HG03060 (cell line): Measurements from ENCODE around the gene YPEL4.
"Not testable (repeated sequence)": the region's sequence is repeated elsewhere in the genome, so short reads cannot be mapped to it uniquely, and the experiment has no call there.

Experiments used
- ATAC-seq: cut with Tn5 transposase; IDR thresholded peaks from one replicate; pipeline ENCODE4 v1.9.1; 2021; ENCODE audit warnings: low read depth, moderate number of reproducible peaks; ENCODE audit not compliant: unreplicated experiment

The YPEL4 gene

DNA sequence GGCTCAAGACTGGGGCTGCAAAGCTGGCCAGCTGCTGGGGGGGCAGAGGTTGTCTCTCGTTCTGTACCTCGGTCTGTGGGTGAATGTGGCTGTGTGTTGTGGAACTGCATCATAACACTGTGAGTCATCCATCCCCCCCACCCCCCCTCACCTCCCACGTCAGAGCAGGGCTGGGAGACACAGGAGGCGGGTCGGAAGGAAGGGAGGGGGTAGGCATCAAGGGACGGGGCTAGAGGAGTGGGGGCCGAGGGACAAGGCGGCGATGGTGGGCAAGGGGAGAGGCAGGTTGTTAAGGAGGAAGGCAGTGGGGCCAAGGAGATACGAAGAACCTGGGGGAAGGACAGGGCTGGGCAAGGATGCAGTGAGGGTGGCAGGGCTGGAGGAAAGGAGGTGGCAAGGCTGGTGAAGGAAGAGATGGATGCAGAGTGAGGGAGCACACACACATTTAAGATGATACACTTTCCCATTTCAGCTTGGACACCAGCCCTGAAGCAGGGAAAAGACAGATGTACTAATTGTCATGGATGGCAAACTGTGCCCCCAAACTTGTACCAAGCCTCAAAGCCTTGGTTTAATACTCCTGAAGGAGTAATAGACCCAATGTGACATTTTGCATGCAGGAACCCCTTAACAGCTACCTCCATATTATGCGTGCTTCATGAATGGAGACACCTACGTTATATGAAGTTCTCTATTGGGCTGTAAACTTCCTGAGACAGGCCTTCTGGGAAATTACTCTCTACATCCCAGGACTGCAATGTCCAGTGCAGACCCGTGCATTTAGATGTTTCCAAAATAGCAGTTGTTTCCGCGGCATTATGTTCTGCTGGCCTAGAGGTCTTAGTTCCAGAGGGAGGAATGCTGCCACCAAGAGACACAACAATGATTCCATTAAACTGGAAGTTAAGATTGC, at the start of gene YPEL4:
YPEL4 (minus strand) TSS at position 87 of the 913 bp plus-strand sequence. CDS start 2,805 bp downstream, outside the sequence.
- ATAC-seq = no peak

DNA sequence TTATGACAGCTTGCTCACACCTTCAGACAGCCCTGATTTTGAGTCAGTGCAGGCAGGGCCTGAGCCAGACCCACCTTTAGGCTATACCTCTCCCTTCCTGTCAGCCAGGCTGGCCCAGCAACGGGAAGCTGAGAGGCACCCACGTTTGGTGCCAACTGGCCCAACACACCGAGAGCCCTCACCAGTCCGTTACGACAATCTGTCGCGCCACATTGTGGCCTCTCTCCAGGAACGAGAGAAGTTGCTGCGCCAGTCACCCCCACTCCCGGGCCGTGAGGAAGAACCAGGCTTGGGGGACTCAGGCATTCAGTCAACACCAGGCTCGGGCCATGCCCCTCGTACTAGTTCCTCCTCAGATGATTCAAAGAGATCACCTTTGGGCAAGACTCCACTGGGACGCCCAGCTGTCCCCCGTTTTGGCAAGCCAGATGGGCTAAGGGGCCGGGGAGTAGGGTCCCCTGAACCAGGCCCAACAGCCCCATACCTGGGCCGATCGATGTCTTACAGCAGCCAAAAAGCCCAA, 49.2 kb upstream of the YPEL4 start:
- no peak for ATAC-seq

GRCh38 chr11:57690474-57690873, 40.8 kb upstream of the YPEL4 start:
- ATAC-seq = not testable (repeated sequence)

- no peak for ATAC-seq
Observed at GRCh38 chr11:57681168-57681567, 31.5 kb upstream of the YPEL4 start.

DNA sequence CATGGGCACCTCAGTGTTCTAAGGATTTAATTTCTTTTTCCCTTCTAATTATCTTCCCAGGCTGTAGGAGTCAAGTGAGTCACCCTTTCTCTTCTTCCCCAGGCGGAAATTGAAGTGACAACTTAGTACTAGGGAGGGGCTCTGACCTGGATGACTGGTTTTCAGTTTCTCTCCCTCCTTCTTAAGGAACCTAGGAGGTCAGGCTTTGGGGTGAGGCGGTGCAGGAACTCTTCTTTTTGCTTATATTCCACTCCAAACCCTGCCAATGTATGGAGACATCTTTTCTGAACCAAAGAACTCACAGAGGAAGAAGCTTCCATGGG, 30.8 kb upstream of the YPEL4 start:
- ATAC-seq = no peak

GRCh38 chr11:57679396-57679795, 29.7 kb upstream of the YPEL4 start:
- ATAC-seq = no peak

DNA sequence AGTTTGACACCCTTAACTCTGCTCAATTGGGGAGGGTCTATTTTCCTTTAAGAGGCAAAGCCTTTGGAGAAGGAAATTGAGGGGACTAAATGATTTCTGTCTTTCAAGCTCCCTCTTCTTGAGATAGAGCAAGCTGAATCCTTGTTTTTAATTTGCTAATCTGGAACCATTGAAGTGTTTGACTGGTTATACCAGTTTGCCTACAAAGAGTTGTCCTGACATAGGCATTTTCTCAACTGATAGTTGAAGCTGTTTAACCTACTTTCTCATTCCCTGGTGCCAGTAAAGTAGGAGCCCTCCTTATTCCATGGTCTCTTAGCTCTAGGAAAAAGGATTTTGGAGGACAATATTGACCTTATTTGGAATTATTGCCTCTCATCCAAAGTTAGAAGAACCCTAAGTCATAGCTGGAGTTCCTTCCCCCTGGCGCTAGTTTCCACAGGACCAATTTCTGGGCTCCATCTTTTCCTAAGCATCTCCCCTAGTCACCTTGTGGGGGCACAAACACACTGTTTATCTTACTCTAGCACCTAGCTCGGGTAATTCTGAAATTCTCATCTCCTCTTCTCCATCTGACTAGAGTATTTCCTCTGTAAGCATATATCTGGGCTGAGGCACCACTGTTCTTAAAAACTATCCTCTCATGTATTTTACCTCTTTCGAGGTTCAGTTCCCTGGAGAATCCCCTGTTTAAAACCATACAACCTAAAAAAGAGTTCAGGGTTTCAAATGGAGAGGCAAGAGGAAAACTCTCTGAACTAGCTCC, 25.6 kb upstream of the YPEL4 start:
- ATAC-seq = no peak

- no peak for ATAC-seq
Observed at GRCh38 chr11:57674251-57674650, 24.5 kb upstream of the YPEL4 start.

DNA sequence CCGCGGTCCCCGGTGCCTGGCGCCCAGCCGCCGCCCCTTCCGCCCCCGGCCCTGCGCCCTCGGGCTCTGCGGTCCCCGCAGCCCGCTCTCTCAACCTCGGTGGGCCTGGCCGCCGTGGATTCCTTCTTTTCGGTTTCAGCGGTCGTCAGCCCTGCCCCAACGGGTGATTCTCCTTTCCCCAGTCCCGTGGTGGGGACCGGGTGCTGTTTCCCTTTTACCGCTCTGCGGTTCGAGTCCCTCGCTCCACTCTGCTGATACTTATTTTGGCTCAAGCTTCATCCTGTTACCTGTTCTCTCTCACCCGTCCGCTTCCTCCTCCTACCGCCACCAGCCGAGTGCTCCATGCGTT, 18.7 kb upstream of the YPEL4 start:
- no peak for ATAC-seq

- ATAC-seq = peak; percentile 75
Observed at GRCh38 chr11:57667736-57668433, 18.2 kb upstream of the YPEL4 start, which contains the start of gene ZDHHC5. Gene ZDHHC5 (plus strand): TSS chr11:57668114. CDS start chr11:57673091, 4,977 bp downstream.

GRCh38 chr11:57667117-57667735, 17.5 kb upstream of the YPEL4 start:
- ATAC-seq = peak; percentile 60

DNA sequence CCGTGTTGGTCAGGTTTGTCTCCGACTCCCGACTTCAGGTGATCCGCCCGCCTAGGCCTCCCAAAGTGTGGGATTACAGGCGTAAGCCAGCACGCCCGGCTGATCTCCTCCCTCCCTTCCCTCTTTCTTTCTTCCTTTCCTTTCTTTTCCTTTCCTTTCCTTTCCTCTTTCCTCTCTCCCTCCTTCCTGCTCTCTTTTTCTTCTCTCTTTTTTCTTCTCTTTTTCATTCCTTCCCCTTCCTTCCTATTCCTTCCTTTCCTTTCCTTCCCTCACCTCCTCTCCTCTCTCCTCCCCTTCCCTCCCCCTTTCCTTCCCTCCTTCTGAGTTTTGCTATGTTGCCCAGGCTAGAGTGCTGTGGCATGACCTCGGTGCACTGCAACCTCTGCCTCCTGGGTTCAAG, 14.3 kb upstream of the YPEL4 start:
- ATAC-seq = no peak

DNA sequence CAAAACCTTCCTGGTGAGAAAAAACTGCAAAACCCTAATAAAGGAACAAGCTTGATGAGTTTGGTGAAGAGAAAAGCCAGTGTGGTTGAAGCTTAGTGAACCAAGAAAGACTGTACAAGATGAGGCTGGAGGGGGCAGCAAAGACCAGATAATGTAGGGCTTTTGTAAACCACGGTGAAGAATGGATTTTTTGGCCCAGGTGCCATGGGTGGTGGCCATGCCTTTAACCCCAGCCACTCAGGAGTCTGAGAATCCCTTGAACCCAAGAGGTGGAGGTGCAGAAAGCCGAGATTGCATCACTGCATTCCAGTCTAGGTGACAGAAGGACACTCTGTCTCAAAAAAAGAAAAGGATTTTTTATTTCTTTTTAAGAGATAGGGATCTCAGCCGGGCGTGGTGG, 13.2 kb upstream of the YPEL4 start:
- ATAC-seq = no peak

DNA sequence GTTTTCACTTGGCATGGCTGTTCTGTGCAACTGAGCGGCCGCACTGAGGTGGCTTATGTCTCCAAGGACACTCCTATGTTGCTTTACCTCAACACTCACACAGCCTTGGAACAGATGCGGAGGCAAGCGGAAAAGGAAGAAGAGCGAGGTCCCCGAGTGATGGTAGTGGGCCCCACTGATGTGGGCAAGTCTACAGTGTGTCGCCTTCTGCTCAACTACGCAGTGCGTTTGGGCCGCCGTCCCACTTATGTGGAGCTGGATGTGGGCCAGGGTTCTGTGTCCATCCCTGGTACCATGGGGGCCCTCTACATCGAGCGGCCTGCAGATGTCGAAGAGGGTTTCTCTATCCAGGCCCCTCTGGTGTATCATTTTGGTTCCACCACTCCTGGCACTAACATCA, 10.0 kb upstream of the YPEL4 start:
- no peak for ATAC-seq

GRCh38 chr11:57658023-57658361, 8.3 kb upstream of the YPEL4 start:
- ATAC-seq = no peak

DNA sequence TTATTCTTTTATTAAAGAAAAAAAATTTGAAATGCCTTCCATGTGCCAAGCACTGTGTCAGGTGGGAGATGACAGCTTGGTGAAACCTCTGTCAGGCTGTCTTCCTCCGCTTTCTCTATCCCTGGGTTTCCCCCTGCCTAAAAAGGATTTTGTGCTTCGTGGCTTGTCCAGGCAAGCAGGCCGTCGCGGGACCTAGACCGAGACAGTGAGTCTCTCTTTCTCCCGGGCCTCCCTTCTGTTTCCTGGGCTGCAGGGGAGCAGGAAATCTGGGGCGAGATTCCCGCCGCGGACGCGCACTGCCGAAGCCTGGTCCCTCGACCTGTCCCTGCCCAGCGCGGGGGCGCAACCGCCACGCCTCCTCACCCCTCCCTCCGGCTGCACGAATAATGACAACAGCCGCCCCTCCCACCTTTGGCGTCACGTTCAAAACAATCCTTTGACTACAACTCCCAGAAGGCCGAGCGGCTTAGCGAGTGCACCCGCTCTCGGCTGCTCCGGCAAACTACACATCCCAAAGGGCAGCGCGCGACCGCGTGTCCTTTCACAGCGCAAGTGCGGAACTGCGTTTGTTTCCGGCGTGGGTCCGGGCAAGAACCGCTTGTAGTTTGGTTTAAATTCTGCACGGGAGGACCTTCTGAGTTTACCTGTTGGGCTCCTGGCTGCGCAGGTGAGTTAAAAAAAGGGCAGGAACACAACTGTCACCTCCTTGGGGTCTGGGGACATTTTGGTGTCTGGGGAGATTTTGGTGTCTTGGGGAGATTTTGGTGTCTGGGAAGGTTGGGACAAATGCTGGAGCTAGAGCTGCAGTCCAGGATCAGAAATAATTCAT, 7.7 kb upstream of the YPEL4 start, which contains the start of gene CLP1:
CLP1 (plus strand) TSS at position 569 of the 829 bp plus-strand sequence. CDS start 1,715 bp downstream, outside the sequence.
- ATAC-seq = peak; percentile 100

DNA sequence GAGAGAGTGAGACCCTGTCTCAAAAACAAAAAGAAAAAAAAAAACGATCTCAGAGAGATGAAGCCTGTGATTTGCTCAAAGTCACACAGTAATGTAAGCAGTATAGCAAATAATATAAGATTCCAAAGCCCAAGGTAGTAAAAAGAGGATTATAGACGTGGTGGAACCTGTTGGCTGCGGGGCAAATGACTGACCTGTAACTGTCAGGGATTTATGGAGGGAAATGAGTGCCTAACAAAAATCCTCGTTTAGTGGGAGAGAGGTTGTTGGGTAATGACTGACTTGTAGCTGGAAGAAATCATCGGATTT, 7.1 kb upstream of the YPEL4 start:
- no peak for ATAC-seq

DNA sequence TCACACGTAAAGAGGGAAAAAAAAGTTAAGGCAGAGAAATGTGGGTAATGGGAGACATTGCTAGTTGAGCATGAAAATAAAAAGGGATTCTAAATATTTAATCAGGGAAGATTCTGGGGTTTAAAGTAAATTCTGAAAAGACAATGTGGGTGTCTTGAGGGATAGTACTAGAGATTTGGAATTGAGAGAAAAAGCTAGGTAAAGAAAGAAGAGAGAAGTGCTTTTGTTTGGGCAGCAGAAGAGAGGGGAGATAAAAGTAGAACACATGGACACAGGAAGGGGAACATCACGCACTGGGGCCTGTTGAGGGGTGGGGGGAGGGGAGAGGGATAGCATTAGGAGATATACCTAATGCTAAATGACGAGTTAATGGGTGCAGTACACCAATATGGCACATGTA, 3.5 kb upstream of the YPEL4 start:
- no peak for ATAC-seq

DNA sequence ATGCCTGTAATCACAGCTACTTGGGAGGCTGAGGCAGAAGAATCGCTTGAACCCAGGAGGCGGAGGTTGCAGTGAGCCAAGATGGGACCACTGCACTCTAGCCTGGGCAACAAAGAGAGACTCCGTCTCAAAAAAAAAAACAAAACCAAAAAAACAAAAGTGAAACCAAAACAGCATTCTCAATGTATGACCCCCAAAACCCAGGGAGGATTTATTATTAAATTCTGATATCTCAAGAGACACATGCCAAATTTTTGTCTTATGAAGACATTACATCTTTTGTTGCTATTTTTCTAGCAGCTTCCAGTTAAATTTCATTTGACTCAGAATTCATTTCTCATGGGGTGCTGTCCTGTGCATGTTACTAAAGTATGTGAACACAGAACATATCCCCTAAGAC, 3.0 kb upstream of the YPEL4 start:
- no peak for ATAC-seq

DNA sequence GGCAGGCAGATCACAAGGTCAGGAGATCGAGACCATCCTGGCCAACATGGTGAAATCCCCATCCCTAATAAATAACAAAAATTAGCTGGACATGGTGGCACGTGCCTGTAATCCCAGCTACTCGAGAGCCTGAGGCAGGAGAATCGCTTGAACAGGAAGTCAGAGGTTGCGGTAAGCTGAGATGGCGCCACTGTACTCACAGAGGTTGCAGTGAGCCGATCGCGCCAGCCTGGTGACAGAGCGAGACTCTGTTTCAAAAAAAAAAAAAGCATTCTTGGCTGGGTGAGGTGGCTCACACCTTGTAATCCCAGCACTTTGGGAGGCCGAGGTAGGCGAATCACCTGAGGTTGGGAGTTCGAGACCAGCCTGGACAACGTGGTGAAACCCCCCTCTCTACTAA, 2.5 kb upstream of the YPEL4 start:
- not testable (repeated sequence) for ATAC-seq
